ENCODE data around the gene RHOBTB3.

DNA sequence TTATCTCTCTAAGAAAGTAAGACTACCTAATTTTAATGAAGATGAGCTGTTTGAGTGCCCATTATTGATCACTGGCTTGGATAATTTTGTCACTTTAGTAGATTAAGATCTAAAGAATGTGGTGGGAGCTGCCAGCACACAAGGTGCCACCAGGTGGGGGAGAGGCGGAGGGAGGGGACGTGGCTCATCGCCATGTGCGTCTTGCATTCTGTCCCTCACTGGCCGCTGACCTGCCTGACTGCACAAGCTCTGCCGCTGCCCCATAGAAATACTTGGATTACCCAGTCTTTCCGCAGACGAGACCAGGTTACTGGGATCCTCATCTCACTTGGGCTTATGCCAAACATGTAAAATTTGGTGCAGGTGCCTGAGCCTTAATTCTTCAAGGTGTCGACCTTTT, 37.6 kb downstream of the RHOBTB3 start:
- TF ChIP-seq, protein P1, sequence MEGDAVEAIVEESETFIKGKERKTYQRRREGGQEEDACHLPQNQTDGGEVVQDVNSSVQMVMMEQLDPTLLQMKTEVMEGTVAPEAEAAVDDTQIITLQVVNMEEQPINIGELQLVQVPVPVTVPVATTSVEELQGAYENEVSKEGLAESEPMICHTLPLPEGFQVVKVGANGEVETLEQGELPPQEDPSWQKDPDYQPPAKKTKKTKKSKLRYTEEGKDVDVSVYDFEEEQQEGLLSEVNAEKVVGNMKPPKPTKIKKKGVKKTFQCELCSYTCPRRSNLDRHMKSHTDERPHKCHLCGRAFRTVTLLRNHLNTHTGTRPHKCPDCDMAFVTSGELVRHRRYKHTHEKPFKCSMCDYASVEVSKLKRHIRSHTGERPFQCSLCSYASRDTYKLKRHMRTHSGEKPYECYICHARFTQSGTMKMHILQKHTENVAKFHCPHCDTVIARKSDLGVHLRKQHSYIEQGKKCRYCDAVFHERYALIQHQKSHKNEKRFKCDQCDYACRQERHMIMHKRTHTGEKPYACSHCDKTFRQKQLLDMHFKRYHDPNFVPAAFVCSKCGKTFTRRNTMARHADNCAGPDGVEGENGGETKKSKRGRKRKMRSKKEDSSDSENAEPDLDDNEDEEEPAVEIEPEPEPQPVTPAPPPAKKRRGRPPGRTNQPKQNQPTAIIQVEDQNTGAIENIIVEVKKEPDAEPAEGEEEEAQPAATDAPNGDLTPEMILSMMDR (IDR thresholded peaks at IDR 0.05): no peak
- TF ChIP-seq POLR2A (IDR thresholded peaks at IDR 0.05) (no peak), POLR2AphosphoS5 (IDR thresholded peaks at IDR 0.05) (no peak)
